Stimulated activated CD4-positive, alpha-beta T cell treated with anti-CD3 and anti-CD28 coated beads, Interleukin-2, amount 100 ng/mL, for 48 hours (primary cell): ENCODE measurements around the gene RAB17.
A peak's percentile ranks its signal among the peaks of the same experiment; 100 is the strongest.
"Not testable (repeated sequence)": the region's sequence is repeated elsewhere in the genome, so short reads cannot be mapped to it uniquely, and the experiment has no call there.

Experiments
- DNase-seq, 2 donors: peaks; one replicate each; pipeline ENCODE4 v3.0.0-alpha.2; 2020

Gene RAB17

GRCh38 chr2:237623428-237624403, 33.2 kb upstream of the RAB17 start:
- DNase-seq = no peak

GRCh38 chr2:237618449-237618848, 27.9 kb upstream of the RAB17 start:
- DNase-seq = no peak

- no peak for DNase-seq
Measured at GRCh38 chr2:237617587-237617982, 27.1 kb upstream of the RAB17 start.

- no peak for DNase-seq
Measured at GRCh38 chr2:237616734-237617586, 26.4 kb upstream of the RAB17 start.

GRCh38 chr2:237616373-237616733, 25.8 kb upstream of the RAB17 start:
- no peak for DNase-seq

DNA sequence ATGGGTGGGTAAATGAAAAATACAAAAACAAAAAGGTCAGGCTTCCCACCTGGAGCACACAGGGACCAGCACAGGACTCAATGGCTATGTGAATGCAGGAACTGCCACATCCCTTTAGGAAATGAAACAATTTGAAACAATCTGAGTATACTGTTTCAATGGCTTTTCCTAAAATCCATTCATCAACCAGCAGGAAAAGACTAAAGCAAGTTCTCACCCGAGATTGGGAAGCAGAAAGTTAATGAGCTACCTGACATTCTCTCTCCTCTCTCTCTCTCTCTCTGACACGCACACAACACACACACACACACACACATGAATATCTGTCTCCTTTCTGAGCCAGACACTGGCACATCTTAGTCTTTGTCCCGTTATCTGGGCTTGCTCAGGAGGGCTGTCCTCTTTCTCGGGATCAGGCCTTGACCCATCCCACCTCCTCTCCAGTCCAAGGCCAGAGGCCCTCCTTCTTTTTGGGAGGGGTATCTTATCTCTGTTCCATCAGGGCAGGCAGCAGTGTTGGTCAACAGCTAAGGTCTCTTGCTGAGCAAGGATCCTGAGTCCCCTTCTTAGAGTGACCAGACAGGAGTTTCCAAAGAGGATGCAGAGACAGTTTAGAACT, 25.2 kb upstream of the RAB17 start:
- no peak for DNase-seq

DNA sequence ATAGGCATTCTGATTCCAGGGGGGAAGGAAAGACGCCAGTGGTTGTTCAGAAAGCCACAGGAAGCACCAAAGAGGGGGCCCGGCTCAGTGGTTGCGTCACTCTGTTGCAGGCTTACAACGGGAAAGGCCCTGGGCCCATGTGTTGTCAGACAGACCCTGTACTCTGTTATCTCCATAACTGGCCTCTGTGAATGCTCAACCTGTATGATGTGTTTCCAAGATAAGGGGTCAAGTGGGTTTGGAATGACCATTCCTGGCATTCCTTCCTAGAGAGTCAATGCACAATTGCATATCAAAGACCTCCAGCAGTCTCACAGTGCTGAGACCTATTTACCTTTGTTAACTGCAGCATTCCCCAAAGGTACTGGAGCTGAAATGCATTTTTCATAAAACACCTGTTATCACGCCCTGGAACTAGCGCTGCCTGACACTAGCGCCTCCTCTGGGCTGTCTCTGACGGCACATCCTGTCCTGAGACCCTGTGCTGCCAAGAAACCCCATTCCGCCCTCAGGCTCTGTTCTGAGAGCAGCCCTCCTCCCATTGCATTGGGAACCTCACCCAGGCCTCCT, 23.7 kb upstream of the RAB17 start:
- no peak for DNase-seq

GRCh38 chr2:237613679-237614078, 23.1 kb upstream of the RAB17 start:
- DNase-seq = no peak

DNA sequence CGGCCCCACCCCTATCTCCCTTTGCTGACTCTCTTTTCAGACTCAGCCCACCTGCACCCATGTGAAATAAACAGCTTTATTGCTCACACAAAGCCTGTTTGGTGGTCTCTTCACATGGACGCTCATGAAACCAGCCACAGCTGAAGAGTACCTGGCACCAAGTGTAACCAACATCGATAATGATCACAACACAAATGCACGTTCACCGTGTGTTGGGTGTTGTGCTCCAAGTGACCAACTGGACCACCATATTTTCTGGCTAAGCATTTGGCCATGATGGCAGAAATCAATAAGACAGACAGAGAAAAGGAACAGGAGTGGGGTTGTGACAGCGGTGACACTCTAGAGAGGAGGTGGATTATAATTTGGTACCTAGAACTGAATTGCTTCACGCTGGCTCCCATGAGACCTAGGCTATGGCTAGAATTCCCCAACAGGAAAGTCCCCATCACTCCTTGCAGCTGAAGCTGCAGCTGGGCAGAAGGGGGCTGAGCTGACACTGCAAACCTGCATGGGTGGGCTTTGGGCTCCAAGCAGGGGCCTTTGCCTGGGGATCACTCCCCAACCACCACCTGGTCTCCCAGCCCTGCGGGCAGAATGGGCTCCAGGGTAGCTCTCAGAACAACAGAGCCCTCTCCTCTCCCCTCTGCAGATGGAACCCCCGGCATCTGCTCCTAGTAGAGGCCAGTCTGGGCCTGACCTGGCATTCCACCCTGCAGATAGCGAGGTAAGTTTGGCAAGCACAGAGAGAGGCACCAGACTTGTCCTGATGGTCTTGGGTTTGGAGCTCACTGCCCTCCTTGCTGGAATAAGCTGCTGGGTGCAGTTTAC, 22.2 kb upstream of the RAB17 start:
- no peak for DNase-seq

DNA sequence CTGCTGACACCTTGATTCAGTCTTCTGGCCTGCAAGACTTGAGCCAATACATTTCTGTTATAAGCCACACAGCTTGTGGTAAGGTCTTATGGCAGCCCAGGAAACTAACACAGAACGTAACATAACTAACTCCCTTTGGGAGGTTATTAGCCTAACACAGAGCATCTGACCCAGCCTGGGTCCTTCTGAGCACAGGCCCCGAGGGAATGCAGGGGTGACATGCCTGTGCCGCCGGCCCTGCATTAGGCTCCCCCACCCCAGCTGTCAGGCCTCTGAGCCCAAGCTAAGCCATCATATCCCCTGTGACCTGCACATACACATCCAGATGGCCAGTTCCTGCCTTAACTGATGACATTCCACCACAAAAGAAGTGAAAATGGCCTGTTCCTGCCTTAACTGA, 16.0 kb upstream of the RAB17 start:
- DNase-seq = not testable (repeated sequence)

DNA sequence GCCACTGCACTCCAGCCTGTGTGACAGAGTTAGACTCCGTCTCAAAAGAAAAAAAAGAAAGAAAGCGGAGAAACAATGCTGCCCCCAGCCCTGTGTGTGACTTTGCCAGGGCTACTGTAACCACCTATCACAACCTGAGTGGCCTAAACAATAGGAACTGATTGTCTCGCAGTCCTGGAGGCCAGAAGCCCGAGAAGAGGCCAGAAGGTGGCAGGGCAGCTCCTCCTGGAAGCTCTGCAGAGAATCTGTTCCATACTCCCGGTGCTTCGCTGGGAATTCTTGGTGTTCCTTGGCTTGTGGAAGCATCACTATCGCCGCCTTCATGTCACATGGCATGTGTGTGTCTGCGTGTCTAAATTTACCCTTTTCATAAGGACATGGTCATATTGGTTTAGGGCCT, 14.4 kb upstream of the RAB17 start:
- DNase-seq = no peak

DNA sequence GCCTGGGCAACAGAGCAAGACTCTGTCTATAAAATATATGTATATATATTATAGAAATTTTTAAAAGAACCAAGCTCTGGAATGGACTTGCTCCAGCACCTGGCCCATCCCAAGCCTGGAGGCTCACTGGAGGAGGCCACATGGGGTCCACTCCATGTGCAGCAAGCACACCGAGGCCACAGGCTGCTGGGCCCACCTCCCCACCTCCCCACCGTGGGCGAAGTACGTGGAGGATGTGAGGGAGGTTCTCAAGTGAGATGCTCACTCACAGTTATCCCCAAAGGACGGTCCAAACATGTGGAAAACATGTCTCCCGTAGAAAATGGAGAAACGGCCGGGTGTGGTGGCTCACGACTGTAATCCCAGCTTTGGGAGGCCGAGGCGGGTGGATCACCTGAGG, 13.9 kb upstream of the RAB17 start:
- DNase-seq = no peak

- peak in 1 of 2 donors; percentile 21 for DNase-seq
Measured at GRCh38 chr2:237603718-237604362, 13.3 kb upstream of the RAB17 start.

GRCh38 chr2:237603049-237603717, 12.6 kb upstream of the RAB17 start:
- no peak for DNase-seq

- DNase-seq = no peak
Measured at GRCh38 chr2:237602409-237602808, 11.9 kb upstream of the RAB17 start.

- DNase-seq = no peak
Measured at GRCh38 chr2:237601453-237602116, 11.1 kb upstream of the RAB17 start.

DNA sequence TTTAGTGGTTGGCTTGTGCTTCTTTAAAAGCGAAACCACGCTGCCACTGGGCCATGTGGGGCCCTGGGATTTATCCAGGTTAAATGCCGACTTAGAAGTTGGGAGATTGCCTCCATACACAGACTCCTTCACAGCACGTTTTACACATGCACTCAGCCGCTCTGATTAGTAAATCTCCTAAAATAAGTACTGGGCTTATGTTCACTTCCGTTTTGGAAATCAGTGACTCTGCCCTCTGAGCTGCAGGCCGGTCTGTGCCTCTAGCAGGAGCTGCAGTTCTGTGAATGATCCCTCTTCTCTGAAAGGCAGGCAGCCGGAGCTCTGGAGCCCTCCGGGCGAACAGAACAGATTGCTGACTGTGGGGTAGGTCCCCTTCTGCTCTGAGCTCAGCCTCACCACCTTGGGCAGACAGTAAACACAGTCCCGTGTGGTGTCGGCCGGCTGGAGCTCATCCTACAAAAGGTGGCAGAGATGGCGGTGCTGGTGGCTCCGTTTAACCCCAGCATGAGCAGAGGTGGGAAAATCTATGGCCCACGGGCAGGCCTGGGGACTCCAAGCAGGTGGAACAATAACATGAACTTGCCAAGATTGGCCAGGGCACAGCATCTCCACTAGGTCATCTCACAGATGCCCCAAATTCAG, 9.8 kb upstream of the RAB17 start:
- no peak for DNase-seq

- DNase-seq = no peak
Measured at GRCh38 chr2:237599465-237600110, 9.1 kb upstream of the RAB17 start.

GRCh38 chr2:237598468-237599208, 8.1 kb upstream of the RAB17 start:
- DNase-seq = no peak
